Tibial artery (tissue), 4 donors: Measurements from ENCODE around the gene ARHGAP23.
A peak's percentile ranks its signal among the peaks of the same experiment; 100 is the strongest.

Experiments used
- DNase-seq, 2 donors: peaks; one replicate each; pipeline ENCODE4 v3.0.0-alpha.2; 2019
- H3K27ac ChIP-seq, 2 donors: fragments of 200-600 bp; sonication (generic) in 1 of 2; 1 replicate in 1 of 2; 2 replicates in 1 of 2; pipeline ENCODE4 v1.5.1; 2018 to 2019; ENCODE audit warnings: mild to moderate bottlenecking in 1 of 2
- H3K27me3 ChIP-seq, 2 donors: fragments of 200-600 bp; sonication (generic) in 1 of 2; one replicate each; pipeline versions ENCODE4 v1.5.1 to v1.6.0; 2016 to 2019
- H3K36me3 ChIP-seq, 3 donors: fragments of 200-600 bp; sonication (generic) in 2 of 3; one replicate each; pipeline ENCODE4 v1.5.1; 2016 to 2019; ENCODE audit warnings: mild to moderate bottlenecking in 2 of 3
- H3K4me1 ChIP-seq, 4 donors: fragments of 200-600 bp; sonication (generic) in 2 of 4; 1 replicate in 3 of 4; 2 replicates in 1 of 4; pipeline ENCODE4 v1.5.1; 2016 to 2019
- H3K4me3 ChIP-seq, 2 donors: fragments of 200-600 bp; sonication (generic) in 1 of 2; 1 replicate in 1 of 2; 2 replicates in 1 of 2; pipeline ENCODE4 v1.5.1; 2018 to 2019; ENCODE audit warnings: mild to moderate bottlenecking in 2 of 2
- H3K9me3 ChIP-seq, 3 donors: fragments of 200-600 bp; sonication (generic) in 1 of 3; one replicate each; pipeline ENCODE4 v1.5.1; 2016 to 2019
- intact Hi-C: fragments of 100-400 bp; cut with DNase I; formaldehyde crosslinking; loops from one replicate; pipeline ENCODE4 v1.15.0; 2023; ENCODE audit warnings: low total_unique reads
- TF ChIP-seq, protein P1 (sequence below), 2 experiments: fragments of 200-600 bp in 1 of 2; fragments of 450-650 bp in 1 of 2; IDR thresholded peaks; one replicate each; pipeline ENCODE4 v1.5.1; 2017 to 2019; ENCODE audit warnings: antibody characterized with exemption in 2 of 2, mild to moderate bottlenecking in 1 of 2, moderate library complexity in 1 of 2

The ARHGAP23 gene

DNA sequence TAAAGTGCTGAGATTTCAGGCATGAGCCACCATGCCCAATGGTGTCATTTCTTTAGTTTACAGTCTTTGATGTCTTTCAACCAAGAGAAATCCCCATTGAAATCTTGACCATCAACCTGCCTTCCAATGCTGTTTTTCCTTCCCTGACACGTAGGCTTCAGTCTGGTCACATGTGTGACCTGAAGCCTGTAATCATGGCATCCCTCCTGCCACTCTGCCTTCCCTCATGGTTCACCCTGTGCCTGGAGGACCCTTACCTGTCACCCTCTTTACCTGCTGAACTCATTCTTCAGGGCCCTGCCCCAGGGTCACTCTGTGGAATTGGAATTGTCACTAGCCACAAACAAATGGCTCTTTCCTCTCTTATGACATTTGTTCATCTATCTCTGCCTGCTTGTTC, 18.1 kb upstream of the ARHGAP23 start:
- TF ChIP-seq, protein P1, sequence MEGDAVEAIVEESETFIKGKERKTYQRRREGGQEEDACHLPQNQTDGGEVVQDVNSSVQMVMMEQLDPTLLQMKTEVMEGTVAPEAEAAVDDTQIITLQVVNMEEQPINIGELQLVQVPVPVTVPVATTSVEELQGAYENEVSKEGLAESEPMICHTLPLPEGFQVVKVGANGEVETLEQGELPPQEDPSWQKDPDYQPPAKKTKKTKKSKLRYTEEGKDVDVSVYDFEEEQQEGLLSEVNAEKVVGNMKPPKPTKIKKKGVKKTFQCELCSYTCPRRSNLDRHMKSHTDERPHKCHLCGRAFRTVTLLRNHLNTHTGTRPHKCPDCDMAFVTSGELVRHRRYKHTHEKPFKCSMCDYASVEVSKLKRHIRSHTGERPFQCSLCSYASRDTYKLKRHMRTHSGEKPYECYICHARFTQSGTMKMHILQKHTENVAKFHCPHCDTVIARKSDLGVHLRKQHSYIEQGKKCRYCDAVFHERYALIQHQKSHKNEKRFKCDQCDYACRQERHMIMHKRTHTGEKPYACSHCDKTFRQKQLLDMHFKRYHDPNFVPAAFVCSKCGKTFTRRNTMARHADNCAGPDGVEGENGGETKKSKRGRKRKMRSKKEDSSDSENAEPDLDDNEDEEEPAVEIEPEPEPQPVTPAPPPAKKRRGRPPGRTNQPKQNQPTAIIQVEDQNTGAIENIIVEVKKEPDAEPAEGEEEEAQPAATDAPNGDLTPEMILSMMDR (IDR thresholded peaks at IDR 0.05): no peak
- peaks cover 0 to 11% (median 4%) of the 10 kb centered on the region in 4 donors for H3K4me1 ChIP-seq
- peaks cover 0 to 3% of the 10 kb centered on the region in 2 donors for H3K27me3 ChIP-seq
- DNase-seq: peak in 1 of 2 donors; percentile 9
- no peaks in the 10 kb centered on the region for H3K9me3 ChIP-seq
- H3K27ac ChIP-seq: no peak overlapping the region
- no peaks in the 10 kb centered on the region for H3K36me3 ChIP-seq
- no peak overlapping the region for H3K4me3 ChIP-seq
- intact Hi-C loops: no loop called here

GRCh38 chr17:38415250-38416194, 12.7 kb upstream of the ARHGAP23 start:
- Histone ChIP-seq H3K27ac (no peak overlapping the region), H3K4me3 (no peak overlapping the region), H3K36me3 (no peaks in the 10 kb centered on the region), H3K27me3 (peaks cover 0 to 10% of the 10 kb centered on the region in 2 donors), H3K4me1 (peaks cover 0 to 32% (median 25%) of the 10 kb centered on the region in 4 donors), H3K9me3 (no peaks in the 10 kb centered on the region)
- TF ChIP-seq, protein P1 (IDR thresholded peaks at IDR 0.05): no peak
- no peak for DNase-seq
- intact Hi-C loops: loop anchor here (2.0 kb wide), 1 partner anchor 67 kb away; no protein-coding TSS in a partner anchor

DNA sequence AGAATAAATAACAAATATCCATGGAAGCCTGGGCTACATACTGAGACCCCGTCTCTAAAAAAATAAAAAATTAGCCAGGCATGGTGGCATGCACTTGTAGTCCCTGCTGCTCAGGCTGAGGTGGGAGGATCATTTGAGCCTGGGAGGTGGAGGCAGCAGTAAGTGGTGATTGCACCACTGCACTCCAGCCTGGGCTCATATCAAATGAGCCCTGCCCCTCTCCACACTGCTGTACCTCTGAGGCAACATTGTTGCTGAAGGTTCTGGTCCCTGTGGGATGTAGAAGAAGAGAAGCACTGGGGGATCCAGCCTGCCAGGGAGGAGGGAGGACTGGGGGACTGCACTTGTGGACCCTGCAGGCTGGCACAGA, 11.4 kb upstream of the ARHGAP23 start:
- Histone ChIP-seq H3K4me3 (no peak overlapping the region), H3K9me3 (no peaks in the 10 kb centered on the region), H3K36me3 (no peaks in the 10 kb centered on the region), H3K27me3 (peaks cover 0 to 10% of the 10 kb centered on the region in 2 donors), H3K4me1 (peaks cover 0 to 45% (median 38%) of the 10 kb centered on the region in 4 donors), H3K27ac (no peak overlapping the region)
- no peak for DNase-seq
- intact Hi-C loops: no loop called here
- TF ChIP-seq, protein P1 (IDR thresholded peaks at IDR 0.05): no peak

DNA sequence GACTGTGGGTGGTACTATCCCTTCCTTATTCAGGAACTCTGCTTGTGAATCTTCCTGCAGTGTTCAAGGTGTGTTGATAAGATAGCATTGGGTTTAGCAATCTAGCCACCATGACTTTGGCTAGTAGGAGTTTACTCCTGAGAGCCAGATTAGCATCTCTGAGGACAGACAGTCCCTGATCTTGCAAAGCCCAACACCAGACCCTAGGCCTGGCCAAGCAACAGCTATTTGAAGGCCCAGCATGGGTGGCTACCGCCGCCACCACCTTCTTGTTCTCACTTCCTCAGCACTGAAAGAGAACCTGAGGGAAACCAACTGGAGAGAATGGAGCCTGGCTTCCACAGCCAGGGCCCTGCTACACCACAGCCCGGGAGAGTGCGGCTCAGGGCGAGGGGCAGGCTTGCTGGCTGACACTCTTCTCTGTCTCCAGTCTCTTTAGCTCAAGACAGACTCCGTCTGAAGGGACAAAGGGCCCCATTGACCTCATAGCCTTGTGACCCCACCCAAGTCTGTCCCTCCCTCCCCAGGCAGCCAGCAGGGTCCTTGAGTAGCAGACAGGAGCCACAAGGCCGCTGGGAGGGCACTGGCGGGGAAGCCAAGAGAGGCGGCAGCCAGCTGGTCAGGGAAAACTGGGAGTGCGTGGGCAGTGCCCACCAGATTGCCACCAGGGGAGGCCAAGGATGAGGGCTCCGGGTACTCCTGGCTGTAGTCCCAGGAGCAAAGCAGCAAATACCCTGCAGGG, 10.9 kb upstream of the ARHGAP23 start:
- no peaks in the 10 kb centered on the region for H3K9me3 ChIP-seq
- no peaks in the 10 kb centered on the region for H3K36me3 ChIP-seq
- peaks cover 0 to 50% (median 43%) of the 10 kb centered on the region in 4 donors for H3K4me1 ChIP-seq
- intact Hi-C loops: no loop called here
- H3K27me3 ChIP-seq: peaks cover 0 to 10% of the 10 kb centered on the region in 2 donors
- DNase-seq: no peak
- H3K27ac ChIP-seq: no peak overlapping the region
- TF ChIP-seq, protein P1 (IDR thresholded peaks at IDR 0.05): no peak
- no peak overlapping the region for H3K4me3 ChIP-seq

DNA sequence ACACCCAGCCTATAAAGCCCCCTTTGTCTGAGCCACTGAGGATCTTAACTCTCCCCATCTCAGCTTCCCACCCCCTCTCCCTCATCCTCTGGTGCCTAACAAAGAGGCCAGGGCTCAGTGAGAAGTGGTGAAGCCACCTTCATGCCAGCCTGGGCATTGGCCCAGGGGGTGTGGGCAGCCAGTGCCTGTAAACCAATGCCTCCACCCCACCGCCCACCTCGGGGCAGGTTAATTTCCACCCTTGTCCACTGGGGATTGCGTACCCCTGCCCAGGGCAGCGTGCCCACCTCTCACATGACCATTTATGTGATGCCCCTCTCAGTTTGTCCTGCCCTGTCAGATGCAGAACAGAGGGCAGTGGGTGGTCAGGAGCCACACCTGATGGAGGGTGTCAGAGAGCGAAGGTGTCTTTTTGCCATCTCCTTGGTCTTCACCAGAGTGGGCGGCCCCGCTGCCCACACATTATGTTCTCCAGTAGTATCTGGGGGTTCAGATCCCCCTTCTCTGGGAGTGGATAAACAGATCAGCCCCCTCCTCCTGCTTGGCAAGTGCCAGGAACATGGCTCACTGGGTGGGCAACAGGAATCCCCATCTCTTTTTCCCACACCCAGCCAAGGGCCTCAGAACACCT, 10.1 kb upstream of the ARHGAP23 start:
- Histone ChIP-seq H3K36me3 (no peaks in the 10 kb centered on the region), H3K4me1 (peaks cover 0 to 58% (median 46%) of the 10 kb centered on the region in 4 donors), H3K4me3 (peak overlapping the region in 1 of 2 donors; percentile 61), H3K27ac (no peak overlapping the region), H3K9me3 (no peaks in the 10 kb centered on the region), H3K27me3 (peaks cover 0 to 10% of the 10 kb centered on the region in 2 donors)
- intact Hi-C loops: no loop called here
- TF ChIP-seq, protein P1 (IDR thresholded peaks at IDR 0.05): no peak
- DNase-seq: no peak
